ENCODE measurements around the gene SYVN1. TPM values are rescaled to one million over a fixed set of nuclear protein-coding genes. Genes with fewer than 3 reads are reported as not detected.
"Not testable (repeated sequence)": the region's sequence is repeated elsewhere in the genome, so short reads cannot be mapped to it uniquely, and the experiment has no call there.

The SYVN1 gene
- total RNA-seq, 2 donors from 2014 or later: 64.3 to 66.0 TPM

DNA sequence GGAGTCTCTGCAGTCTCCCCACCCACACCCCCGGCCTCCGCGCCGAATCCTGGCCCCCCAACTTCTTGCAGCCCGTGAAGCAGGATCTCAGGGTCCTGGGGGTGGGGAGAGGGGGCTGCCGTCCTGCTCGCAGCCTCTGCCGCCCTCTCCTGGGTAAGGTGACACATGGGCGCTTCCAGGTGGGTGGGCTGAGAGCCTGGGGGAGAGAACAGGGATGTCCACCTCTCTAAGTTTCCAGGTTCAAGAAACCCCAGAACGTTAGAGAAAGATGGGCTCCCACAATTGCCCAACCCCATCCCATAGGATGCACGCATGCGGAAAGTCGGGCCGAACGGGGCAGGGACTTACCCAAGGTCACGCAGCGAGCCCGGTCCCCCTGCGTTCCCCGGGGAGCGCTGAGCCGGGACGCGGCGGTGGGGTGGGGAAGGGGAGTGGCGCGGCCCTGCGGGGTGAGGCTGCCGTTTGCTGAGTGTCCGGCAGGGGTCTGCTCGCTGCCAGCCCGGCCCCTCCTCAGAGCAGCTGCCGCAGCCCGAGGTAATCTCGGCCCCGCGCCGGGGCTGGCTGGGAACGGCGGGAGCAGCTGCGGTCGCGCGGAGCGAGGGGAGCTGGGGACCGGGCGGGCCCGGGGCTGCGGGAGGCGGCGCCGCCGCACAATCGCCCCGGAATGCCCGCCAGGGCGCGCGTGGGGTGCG lies 46.7 kb upstream of the SYVN1 start:
- Histone ChIP-seq H3K27ac (peak overlapping the region; percentile 97), H3K27me3 (no peaks in the 10 kb centered on the region), H3K4me3 (peak overlapping the region; percentile 94), H3K9me3 (no peaks in the 10 kb centered on the region), H3K36me3 (peaks cover 4% of the 10 kb centered on the region), H3K4me1 (peaks cover 12% of the 10 kb centered on the region), H3K9ac (ENCODE audit: low read depth in 2 of 2, low read length in 2 of 2) (peak overlapping the region; percentile 78 to 99)
- TF ChIP-seq, protein P1, sequence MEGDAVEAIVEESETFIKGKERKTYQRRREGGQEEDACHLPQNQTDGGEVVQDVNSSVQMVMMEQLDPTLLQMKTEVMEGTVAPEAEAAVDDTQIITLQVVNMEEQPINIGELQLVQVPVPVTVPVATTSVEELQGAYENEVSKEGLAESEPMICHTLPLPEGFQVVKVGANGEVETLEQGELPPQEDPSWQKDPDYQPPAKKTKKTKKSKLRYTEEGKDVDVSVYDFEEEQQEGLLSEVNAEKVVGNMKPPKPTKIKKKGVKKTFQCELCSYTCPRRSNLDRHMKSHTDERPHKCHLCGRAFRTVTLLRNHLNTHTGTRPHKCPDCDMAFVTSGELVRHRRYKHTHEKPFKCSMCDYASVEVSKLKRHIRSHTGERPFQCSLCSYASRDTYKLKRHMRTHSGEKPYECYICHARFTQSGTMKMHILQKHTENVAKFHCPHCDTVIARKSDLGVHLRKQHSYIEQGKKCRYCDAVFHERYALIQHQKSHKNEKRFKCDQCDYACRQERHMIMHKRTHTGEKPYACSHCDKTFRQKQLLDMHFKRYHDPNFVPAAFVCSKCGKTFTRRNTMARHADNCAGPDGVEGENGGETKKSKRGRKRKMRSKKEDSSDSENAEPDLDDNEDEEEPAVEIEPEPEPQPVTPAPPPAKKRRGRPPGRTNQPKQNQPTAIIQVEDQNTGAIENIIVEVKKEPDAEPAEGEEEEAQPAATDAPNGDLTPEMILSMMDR (IDR thresholded peaks at IDR 0.05): no peak
- peak; percentile 64 for DNase-seq
- intact Hi-C loops (cut with DNase I): loop anchor here (5.0 kb wide), 2 partner anchors 44 to 59 kb away; partner anchors contain the start of genes FAU and MRPL49

DNA sequence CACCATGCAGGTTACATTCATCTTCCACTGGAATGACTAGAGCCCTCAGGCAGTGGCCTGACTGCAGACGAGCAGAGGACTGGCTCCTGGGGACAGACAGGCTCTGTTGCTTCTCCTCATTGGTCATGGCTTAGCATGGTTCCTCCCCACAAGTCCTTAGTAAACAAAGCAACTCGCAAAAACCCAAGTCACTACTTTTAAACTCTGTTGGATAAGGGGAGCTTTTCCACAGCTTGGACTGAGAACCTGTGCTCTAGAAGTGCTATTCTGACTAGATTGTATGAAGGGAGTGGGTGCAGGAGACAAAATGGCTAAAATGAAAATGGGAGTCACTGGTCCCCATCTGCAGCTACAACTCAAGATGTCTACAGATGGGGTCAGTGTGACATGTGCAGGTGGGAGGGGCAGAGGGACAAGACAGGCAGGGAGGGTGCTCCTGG lies 40.3 kb upstream of the SYVN1 start:
- H3K4me1 ChIP-seq; H3K4me3 ChIP-seq; H3K27ac ChIP-seq; H3K9ac ChIP-seq (ENCODE audit: low read depth in 2 of 2, low read length in 2 of 2); intact Hi-C loops (cut with DNase I); H3K36me3 ChIP-seq; H3K27me3 ChIP-seq; H3K9me3 ChIP-seq; DNase-seq: not testable (repeated sequence)

DNA sequence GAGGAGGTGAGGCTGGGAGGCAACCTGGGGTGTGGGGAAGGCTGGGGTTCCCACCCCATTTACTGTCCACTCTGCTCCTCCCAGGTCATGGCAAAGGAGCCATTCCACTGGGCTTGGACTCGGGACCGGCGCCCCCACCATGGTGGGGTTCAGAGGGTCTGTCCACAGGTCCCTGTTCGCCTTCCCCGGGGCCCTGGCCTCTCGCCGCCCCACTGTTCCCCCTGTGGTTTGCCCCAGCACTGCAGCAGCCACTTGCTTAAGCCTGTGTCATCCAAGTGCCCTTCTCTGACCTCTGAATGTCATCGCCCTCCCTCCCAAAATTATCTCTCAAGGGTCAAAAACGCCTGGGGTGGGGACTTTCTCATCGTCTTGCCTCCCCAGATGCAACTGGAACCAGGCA lies 38.3 kb upstream of the SYVN1 start:
- Histone ChIP-seq H3K4me1 (no peaks in the 10 kb centered on the region), H3K36me3 (no peaks in the 10 kb centered on the region), H3K4me3 (no peak overlapping the region), H3K9ac (ENCODE audit: low read depth in 2 of 2, low read length in 2 of 2) (no peak overlapping the region), H3K9me3 (no peaks in the 10 kb centered on the region), H3K27me3 (no peaks in the 10 kb centered on the region), H3K27ac (no peak overlapping the region)
- no peak for DNase-seq
- TF ChIP-seq, protein P1 (IDR thresholded peaks at IDR 0.05): no peak
- intact Hi-C loops (cut with DNase I): no loop called here

DNA sequence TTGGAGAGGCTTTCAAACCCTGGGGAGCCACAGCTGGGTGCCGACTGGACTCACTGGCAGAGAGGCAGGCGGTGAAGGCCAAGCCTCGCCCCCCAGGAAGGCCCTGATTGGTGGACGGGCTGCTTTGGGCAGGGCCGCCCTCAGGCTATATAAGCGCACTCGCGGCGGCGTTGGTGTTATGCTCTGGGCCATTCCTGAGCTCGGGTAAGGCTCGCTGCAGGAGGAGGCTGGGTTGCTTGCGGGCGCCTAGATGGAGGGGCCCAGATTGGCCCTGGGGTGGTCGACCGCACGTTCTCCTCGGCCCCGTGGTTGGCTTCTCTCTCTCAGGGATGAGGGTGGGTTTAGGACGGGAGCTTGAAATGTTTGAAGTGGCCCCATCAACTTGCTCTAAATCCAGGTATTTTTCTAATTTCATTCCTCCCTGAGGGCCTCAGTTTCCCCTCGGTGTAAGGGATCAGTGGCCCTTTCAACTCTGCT lies 35.8 kb upstream of the SYVN1 start, which contains the start of gene SPDYC:
SPDYC (plus strand) TSS at position 176 of the 477 bp plus-strand sequence. CDS start 1,125 bp downstream, outside the sequence.
- no peak for DNase-seq
- Histone ChIP-seq H3K9me3 (no peaks in the 10 kb centered on the region), H3K36me3 (no peaks in the 10 kb centered on the region), H3K27me3 (no peaks in the 10 kb centered on the region), H3K9ac (ENCODE audit: low read depth in 2 of 2, low read length in 2 of 2) (no peak within 1 kb of the TSS), H3K27ac (no peak within 1 kb of the TSS), H3K4me3 (no peak within 1 kb of the TSS), H3K4me1 (no peaks in the 10 kb centered on the region)
- TF ChIP-seq, protein P1 (IDR thresholded peaks at IDR 0.05): no peak
- intact Hi-C loops (cut with DNase I): no loop called here

DNA sequence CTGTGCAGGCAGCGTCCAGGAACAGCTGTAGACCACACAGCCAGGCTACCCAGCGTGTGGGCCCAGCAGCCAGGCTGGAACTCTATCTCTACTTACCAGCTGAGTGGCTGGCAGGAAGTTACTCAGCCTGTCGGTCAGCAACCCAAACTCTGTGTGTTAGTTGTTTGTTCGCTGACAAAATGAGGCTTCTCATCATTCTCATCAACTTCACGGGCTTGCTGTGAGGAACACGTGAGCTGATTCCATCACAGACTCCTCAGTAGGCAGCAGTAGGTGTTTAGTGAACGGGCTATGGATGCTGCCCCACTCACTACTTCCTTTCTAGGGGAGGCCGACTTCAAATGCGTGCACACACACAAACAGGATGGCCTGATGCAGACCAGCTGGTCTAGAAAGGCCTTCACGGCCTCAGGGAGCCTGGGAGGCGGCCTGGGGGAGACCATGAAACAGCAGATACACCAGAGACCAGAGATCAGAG lies 34.9 kb upstream of the SYVN1 start:
- Histone ChIP-seq H3K9ac (ENCODE audit: low read depth in 2 of 2, low read length in 2 of 2) (no peak overlapping the region), H3K27ac (no peak overlapping the region), H3K9me3 (no peaks in the 10 kb centered on the region), H3K36me3 (no peaks in the 10 kb centered on the region), H3K4me3 (no peak overlapping the region), H3K4me1 (no peaks in the 10 kb centered on the region), H3K27me3 (no peaks in the 10 kb centered on the region)
- TF ChIP-seq, protein P1 (IDR thresholded peaks at IDR 0.05): no peak
- DNase-seq: no peak
- intact Hi-C loops (cut with DNase I): no loop called here

DNA sequence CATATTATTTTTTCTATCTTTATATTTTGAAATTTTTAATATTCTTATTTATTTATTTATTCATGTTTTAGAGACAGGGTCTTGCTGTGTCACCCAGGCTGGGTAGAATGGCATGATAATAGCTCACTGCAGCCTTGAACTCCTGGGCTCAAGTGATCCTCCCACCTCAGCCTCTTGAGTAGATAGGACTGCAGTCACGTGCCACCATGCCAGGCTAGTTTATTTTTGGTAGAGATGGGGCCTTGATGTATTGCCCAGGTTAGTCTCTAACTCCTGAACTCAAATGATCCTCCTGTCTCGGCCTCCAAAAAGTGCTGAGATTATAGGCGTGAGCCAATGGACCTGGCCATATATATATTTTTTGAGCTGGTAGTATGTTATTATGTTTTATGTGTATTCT lies 33.3 kb upstream of the SYVN1 start:
- Histone ChIP-seq H3K9ac (ENCODE audit: low read depth in 2 of 2, low read length in 2 of 2) (no peak overlapping the region), H3K27me3 (no peaks in the 10 kb centered on the region), H3K36me3 (no peaks in the 10 kb centered on the region), H3K27ac (no peak overlapping the region), H3K4me1 (no peaks in the 10 kb centered on the region), H3K9me3 (no peaks in the 10 kb centered on the region), H3K4me3 (no peak overlapping the region)
- TF ChIP-seq, protein P1 (IDR thresholded peaks at IDR 0.05): no peak
- DNase-seq: no peak
- intact Hi-C loops (cut with DNase I): no loop called here
